Measurements from ENCODE around the gene TSG101.

The TSG101 gene

GRCh38 chr11:18491924-18492323 is 34.8 kb downstream of the TSG101 start:
- DNase-seq = no peak

- DNase-seq = no peak
Measured at GRCh38 chr11:18490736-18491485, 35.8 kb downstream of the TSG101 start.

GRCh38 chr11:18490319-18490718 is 36.4 kb downstream of the TSG101 start:
- no peak for DNase-seq

DNA sequence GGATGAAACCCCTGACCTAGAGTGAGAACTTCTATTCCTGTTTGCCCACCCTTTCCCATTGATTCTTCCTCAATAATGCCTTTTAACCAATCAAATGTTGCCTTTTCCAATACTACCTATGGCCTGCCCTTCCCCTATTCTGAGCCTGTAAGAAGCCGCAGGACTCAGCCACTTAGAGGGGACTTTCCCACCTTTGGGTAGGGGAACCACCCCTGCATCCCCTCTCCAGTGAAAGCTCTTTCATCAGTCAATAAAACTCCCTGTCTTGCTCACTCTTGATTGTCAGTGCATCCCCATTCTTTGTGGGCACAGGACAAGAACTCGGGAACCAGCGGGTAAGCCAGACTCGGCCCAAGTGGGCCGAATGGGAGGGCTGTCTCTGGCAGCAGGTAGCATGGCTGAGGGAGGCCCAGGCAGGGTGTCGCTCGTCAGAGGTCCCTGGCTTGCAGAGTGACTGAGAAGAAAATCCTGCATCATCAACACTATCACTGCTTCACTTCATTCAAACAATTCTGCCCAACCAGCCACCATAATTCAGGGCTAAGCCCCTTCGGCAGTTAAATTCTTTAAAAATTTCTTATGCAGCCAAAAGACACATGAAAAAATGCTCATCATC is 40.7 kb downstream of the TSG101 start:
- DNase-seq = no peak

DNA sequence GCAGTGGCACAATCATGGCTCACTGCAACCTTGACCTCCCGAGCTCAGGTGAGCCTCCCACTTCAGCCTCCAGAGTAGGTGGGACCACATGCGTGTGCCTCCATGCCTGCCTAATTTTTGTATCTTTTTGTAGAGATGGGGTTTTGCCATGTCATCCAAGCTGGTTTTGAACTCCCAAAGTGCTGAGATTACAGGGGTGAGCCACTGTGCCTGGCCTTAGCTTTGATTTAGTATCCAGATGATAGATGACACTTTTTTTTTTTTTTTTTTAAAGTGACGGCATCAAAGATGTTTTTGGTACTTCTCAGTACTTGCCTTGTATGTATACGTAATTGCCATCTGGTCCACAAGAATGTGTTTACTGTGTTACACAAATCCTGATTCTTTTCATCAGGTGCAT is 47.7 kb downstream of the TSG101 start:
- DNase-seq = no peak

- no peak for DNase-seq
Measured at GRCh38 chr11:18472587-18472986, 54.2 kb downstream of the TSG101 start.

- DNase-seq = no peak
Measured at GRCh38 chr11:18471995-18472394, 54.7 kb downstream of the TSG101 start.

GRCh38 chr11:18468961-18469360 is 57.8 kb downstream of the TSG101 start:
- no peak for DNase-seq

DNA sequence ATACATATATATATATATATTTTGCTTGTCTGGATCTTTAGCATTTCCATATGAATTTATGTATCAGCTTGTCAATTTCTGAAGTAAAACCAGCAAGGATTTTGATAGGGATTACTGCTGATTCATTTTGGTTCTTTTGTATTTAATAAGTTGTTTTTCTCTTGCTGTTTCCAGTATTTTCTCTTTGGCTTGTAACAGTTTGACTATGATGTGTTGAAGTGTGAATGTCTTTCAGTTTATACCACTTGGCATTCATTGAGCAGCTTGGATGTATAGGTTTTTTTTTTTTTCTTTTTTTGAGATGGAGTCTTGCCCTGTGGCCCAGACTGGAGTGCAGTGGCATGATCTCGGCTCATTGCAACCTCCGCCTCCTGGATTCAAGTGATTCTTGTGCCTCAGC is 58.7 kb downstream of the TSG101 start:
- DNase-seq = no peak

DNA sequence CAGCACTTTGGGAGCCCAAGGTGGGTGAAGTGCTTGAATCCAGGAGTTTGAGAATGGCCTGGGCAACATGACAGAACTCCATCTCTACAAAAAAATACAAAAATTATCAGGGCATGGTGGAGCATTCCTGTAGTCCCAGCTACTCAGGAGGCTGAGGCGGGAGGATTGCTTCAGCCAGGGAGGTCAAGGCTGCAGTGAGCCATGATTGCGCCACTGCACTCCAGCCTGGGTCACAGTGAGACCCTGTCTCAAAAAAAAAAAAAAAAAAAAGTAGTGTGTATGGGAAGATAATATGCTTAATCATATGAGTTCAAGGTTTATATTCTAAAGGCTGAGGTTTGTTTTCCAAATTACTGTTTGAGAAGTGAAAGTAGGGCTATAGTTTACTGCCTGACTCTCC is 60.3 kb downstream of the TSG101 start:
- no peak for DNase-seq

- no peak for DNase-seq
Measured at GRCh38 chr11:18463439-18463838, 63.3 kb downstream of the TSG101 start.

DNA sequence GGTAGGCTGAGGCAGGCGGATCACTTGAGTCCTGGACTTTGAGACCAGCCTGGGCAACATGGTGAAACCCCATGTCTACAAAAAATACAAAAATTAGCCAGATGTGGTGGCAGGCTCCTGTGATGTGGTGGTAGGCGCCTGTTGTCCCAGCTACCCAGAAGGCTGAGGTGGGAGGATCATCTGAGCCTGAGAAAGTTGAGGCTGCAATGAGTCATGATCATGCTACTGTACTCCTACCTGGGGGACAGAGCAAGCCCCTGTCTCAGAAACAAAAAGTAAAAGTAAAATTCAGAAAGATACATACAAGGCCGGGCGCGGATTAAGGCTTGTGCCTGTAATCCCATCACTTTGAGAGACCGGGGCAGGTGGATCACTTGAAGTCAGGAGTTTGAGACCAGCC is 64.8 kb downstream of the TSG101 start:
- DNase-seq = no peak

- no peak for DNase-seq
Measured at GRCh38 chr11:18459634-18460033, 67.1 kb downstream of the TSG101 start.

DNA sequence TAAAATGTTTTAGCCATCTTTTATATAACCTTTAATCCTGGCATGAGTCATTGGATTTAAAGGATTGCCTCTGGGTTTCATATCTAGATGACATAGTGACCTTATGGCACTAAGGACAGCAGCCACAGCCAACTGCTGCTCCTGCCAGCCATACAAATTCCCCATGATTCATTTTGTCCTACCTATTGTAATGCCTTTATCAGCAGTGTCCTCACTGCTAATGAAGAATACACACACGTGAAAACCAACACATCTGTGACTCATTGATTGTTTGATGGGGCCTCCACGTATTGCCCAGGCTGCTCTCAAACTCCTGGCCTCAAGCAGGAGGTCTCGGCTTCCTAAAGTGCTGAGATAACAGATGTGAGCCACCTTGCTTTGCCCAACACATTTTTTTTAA is 69.3 kb downstream of the TSG101 start:
- DNase-seq = no peak

DNA sequence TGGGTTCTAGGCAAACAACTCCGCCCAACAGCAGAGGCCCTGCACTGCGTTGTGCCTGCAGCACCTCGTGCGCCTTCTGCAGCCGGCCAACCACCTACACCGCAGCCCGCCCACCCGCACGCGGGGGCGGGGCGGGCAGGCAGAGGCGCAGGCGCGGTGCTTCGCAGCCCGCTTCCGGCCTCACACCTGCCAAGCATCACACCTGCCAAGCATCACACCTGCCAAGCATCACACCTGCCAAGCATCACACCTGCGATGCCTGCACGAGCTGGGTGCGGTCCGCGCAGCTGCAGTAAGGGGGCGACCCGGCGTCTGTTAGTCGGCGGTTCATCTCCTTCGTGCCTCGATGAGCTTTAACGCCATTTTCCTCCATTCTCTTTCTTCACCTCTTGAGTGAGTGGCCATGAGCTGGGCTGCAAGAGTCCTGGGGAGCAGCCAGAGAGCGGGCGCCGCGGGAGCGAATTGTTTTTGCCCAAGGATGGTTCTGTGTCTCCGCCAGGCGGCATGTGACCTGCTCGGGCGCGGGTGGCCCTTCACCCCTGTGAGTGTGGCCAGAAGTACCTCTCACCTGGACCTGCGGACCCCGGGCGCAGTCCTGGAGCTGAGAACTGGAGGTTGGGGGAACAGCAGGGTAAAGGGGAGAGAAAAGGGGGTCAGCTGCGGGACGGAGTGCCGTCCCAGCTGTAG is 70.9 kb downstream of the TSG101 start, which contains the start of gene LDHAL6A:
Gene LDHAL6A (plus strand): TSS at position 171 of the 687 bp plus-strand sequence. CDS start 825 bp downstream, outside the sequence.
- no peak for DNase-seq

DNA sequence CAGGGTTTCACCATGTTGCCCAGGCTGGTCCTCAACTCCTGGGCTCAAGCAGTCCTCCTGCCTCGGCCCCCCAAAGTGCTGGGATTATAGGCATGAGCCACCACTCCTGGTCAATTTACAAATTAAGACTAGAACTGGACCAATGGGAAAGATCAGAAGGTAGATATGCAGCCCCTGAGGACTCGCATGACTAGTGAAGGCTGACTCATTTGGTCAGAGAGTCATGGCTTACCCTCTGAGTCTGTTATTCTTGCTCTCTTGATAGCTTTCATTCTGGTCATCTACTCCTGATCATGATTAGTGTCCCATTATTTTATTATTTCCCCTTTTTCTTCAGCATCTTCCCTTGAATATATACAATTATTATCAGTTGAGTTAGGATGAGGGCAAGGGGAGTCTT is 73.8 kb downstream of the TSG101 start:
- DNase-seq = no peak

DNA sequence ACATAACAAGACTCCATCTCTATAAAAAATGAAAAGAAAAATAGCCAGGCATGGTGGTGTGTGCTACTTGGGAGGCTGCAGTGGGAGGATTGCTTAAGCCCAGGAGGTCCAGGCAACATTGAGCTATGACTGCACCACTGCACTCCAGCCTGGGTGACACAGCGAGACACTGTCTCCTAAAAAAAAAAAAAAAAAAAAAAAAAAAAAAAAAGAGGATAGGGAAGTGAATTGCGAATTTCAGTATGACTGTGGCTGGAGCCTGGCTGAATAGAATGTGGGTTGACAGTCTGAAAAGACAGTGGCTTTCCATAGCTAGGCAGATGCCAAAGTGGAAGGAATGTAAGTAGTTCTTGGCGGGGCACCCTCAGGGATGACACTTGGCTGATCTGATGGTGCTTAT is 77.5 kb downstream of the TSG101 start:
- DNase-seq = no peak

DNA sequence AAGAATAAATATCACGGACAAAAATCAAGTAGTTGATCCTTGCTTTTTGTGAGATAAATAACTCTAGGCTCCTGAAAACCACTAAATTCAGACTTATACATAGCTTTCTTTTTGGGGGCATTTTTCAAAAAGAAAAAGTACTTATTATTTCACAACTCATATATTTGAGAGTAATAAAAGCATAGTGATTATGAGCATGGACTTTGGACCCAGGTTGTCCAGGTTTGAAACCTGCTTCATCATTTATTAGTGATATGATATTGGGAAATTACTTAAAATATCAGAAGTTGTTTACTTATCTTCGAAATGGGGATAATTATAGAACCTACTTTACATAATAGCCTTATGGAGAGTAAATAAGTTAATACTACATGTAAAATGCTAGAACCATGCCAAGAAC is 88.1 kb downstream of the TSG101 start:
- DNase-seq = no peak

All from KG1 (cell line).